Measurements from ENCODE around the gene NFYC. TPM values are rescaled to one million over a fixed set of nuclear protein-coding genes. Genes with fewer than 3 reads are reported as not detected.

The NFYC gene
- total RNA-seq, 5 donors from 2014 or later (not counting 1 experiment from before 2014, with no cell fraction given) = 50.1 to 60.4 (median 52.9) TPM

Other genes starting within 250 kb of the NFYC start
- 10 to 100 TPM in 2 of 5 donors, 1 to 10 TPM in 3; 3.1 to 12.5 (median 7.5) TPM for gene ZFP69B, start 241.2 kb upstream of the NFYC start, total RNA-seq
- 1 to 10 TPM; 3.9 to 4.5 (median 4.1) TPM for gene ZFP69, start 214.4 kb upstream of the NFYC start, total RNA-seq
- gene EXO5, start 182.9 kb upstream of the NFYC start, total RNA-seq = 10 to 100 TPM in 4 of 5 donors, 1 to 10 TPM in 1; 6.9 to 12.1 (median 10.6) TPM
- 1 to 10 TPM; 2.4 to 6.0 (median 4.5) TPM for gene ZNF684, start 160.1 kb upstream of the NFYC start, total RNA-seq
- 1 to 10 TPM; 1.8 to 3.0 (median 2.3) TPM for gene RIMS3, start 26.0 kb upstream of the NFYC start, total RNA-seq
- under 1 TPM; 0.10 to 0.35 (median 0.26) TPM for gene KCNQ4, start 92.1 kb downstream of the NFYC start, total RNA-seq
- gene CITED4, start 170.7 kb downstream of the NFYC start, total RNA-seq = 10 to 100 TPM; 23.4 to 37.0 (median 28.4) TPM

All from T-cell (primary cell).